T-helper 17 cell (primary cell): ENCODE data around the gene C4orf50. TPM values are rescaled to one million over a fixed set of nuclear protein-coding genes. Genes with fewer than 3 reads are reported as not detected.
"Not testable (repeated sequence)": the region's sequence is repeated elsewhere in the genome, so short reads cannot be mapped to it uniquely, and the experiment has no call there.

Experiments used
- ATAC-seq: fragments of 150-1000 bp; cut with Tn5 transposase; 2 replicates; pipeline ENCODE4 v1.10.0; 2021; ENCODE audit warnings: mild to moderate bottlenecking, moderate library complexity
- DNase-seq, 3 donors: peaks; one replicate each; pipeline versions ENCODE4 v3.0.0 to v3.0.0-alpha.2; 2020 to 2021
- H3K9me3 ChIP-seq: one replicate; pipeline ENCODE4 v1.7.0; 2013; ENCODE audit warnings: low read length, mild to moderate bottlenecking; ENCODE audit not compliant: control insufficient read depth, poor library complexity, severe bottlenecking
- H3K27ac Mint-ChIP-seq: one replicate; pipeline ENCODE4 v1.8.0; 2022; ENCODE audit warnings: mild to moderate bottlenecking, moderate library complexity, mixed read lengths
- H3K27me3 Mint-ChIP-seq: one replicate; pipeline ENCODE4 v1.8.0; 2022; ENCODE audit warnings: mixed read lengths
- H3K36me3 Mint-ChIP-seq: one replicate; pipeline ENCODE4 v1.8.0; 2022; ENCODE audit warnings: low read depth, mixed read lengths
- H3K4me1 Mint-ChIP-seq: one replicate; pipeline ENCODE4 v1.8.0; 2022; ENCODE audit warnings: mild to moderate bottlenecking, mixed read lengths
- H3K4me3 Mint-ChIP-seq: one replicate; pipeline ENCODE4 v1.8.0; 2022; ENCODE audit warnings: mild to moderate bottlenecking, moderate library complexity, mixed read lengths
- total RNA-seq, 4 donors: library from RNA in 2 of 4; stranded (reverse) in 2 of 4; gene quantifications; one replicate each; pipeline ENCODE4 v1.2.3 and lab custom pipeline; 2022 to 2026

Gene C4orf50
- total RNA-seq, 2 donors from 2014 or later: 0.87 to 2.3 TPM

- Mint-ChIP-seq H3K36me3 (peaks cover 4% of the 10 kb centered on the region), H3K4me1 (no peaks in the 10 kb centered on the region), H3K27me3 (peaks cover 18% of the 10 kb centered on the region), H3K4me3 (no peak overlapping the region), H3K27ac (no peak overlapping the region)
- no peak for DNase-seq
- no peak for ATAC-seq
- no peaks in the 10 kb centered on the region for H3K9me3 ChIP-seq
These were observed 13.1 kb downstream of the C4orf50 start for GRCh38 chr4:6005175-6005574.

- H3K4me3 Mint-ChIP-seq, ATAC-seq, H3K27me3 Mint-ChIP-seq, H3K27ac Mint-ChIP-seq, H3K9me3 ChIP-seq, H3K36me3 Mint-ChIP-seq, DNase-seq, H3K4me1 Mint-ChIP-seq: not testable (repeated sequence)
These were observed 14.7 kb downstream of the C4orf50 start for GRCh38 chr4:6003485-6003884.

GRCh38 chr4:6002926-6003325, 15.3 kb downstream of the C4orf50 start:
- Mint-ChIP-seq H3K27me3 (peaks cover 11% of the 10 kb centered on the region), H3K4me1 (peaks cover 4% of the 10 kb centered on the region), H3K4me3 (no peak overlapping the region), H3K36me3 (peaks cover 2% of the 10 kb centered on the region), H3K27ac (no peak overlapping the region)
- DNase-seq: no peak
- no peaks in the 10 kb centered on the region for H3K9me3 ChIP-seq
- no peak for ATAC-seq

GRCh38 chr4:6002492-6002833, 15.8 kb downstream of the C4orf50 start:
- Mint-ChIP-seq H3K4me3 (no peak overlapping the region), H3K27ac (no peak overlapping the region), H3K36me3 (peaks cover 2% of the 10 kb centered on the region), H3K4me1 (peaks cover 4% of the 10 kb centered on the region), H3K27me3 (peaks cover 12% of the 10 kb centered on the region)
- DNase-seq: no peak
- H3K9me3 ChIP-seq: no peaks in the 10 kb centered on the region
- no peak for ATAC-seq

GRCh38 chr4:6001680-6002491, 16.3 kb downstream of the C4orf50 start:
- peaks cover 6% of the 10 kb centered on the region for H3K4me1 Mint-ChIP-seq
- H3K36me3 Mint-ChIP-seq: peaks cover under 1% of the 10 kb centered on the region
- ATAC-seq (no peak), DNase-seq (no peak)
- H3K4me3 Mint-ChIP-seq: no peak overlapping the region
- H3K9me3 ChIP-seq: no peaks in the 10 kb centered on the region
- peaks cover 14% of the 10 kb centered on the region for H3K27me3 Mint-ChIP-seq
- H3K27ac Mint-ChIP-seq: no peak overlapping the region

- no peak for ATAC-seq
- Mint-ChIP-seq H3K4me3 (no peak overlapping the region), H3K4me1 (peaks cover 11% of the 10 kb centered on the region), H3K27ac (no peak overlapping the region), H3K36me3 (peaks cover 2% of the 10 kb centered on the region), H3K27me3 (peaks cover 24% of the 10 kb centered on the region)
- DNase-seq: no peak
- no peaks in the 10 kb centered on the region for H3K9me3 ChIP-seq
These were observed 18.3 kb downstream of the C4orf50 start for GRCh38 chr4:5999830-6000365.

GRCh38 chr4:5999356-5999755, 18.9 kb downstream of the C4orf50 start:
- no peak overlapping the region for H3K4me3 Mint-ChIP-seq
- H3K27ac Mint-ChIP-seq: no peak overlapping the region
- peaks cover 2% of the 10 kb centered on the region for H3K36me3 Mint-ChIP-seq
- ATAC-seq: no peak
- H3K27me3 Mint-ChIP-seq: peaks cover 24% of the 10 kb centered on the region
- no peak for DNase-seq
- H3K4me1 Mint-ChIP-seq: peaks cover 11% of the 10 kb centered on the region
- no peaks in the 10 kb centered on the region for H3K9me3 ChIP-seq

- ATAC-seq (peak; percentile 66), DNase-seq (peak in 1 of 3 donors; percentile 25)
- H3K9me3 ChIP-seq: no peaks in the 10 kb centered on the region
- Mint-ChIP-seq H3K4me3 (no peak overlapping the region), H3K4me1 (peaks cover 11% of the 10 kb centered on the region), H3K27me3 (peaks cover 24% of the 10 kb centered on the region), H3K36me3 (peaks cover 2% of the 10 kb centered on the region), H3K27ac (no peak overlapping the region)
These were observed 19.8 kb downstream of the C4orf50 start for GRCh38 chr4:5998333-5998936.

GRCh38 chr4:5996641-5997040, 21.6 kb downstream of the C4orf50 start:
- Mint-ChIP-seq H3K36me3 (peaks cover 2% of the 10 kb centered on the region), H3K27me3 (peaks cover 27% of the 10 kb centered on the region), H3K4me3 (no peak overlapping the region), H3K27ac (no peak overlapping the region), H3K4me1 (peaks cover 14% of the 10 kb centered on the region)
- DNase-seq (no peak), ATAC-seq (no peak)
- no peaks in the 10 kb centered on the region for H3K9me3 ChIP-seq

- H3K27me3 Mint-ChIP-seq: peaks cover 32% of the 10 kb centered on the region
These were observed 22.2 kb downstream of the C4orf50 start for GRCh38 chr4:5995901-5996623.

GRCh38 chr4:5993876-5994811, 24.1 kb downstream of the C4orf50 start:
- ATAC-seq: no peak
- H3K27me3 Mint-ChIP-seq: peaks cover 36% of the 10 kb centered on the region

More at GRCh38 chr4:5995901-5996623, 22.2 kb downstream of the C4orf50 start:
- Mint-ChIP-seq H3K27ac (peak overlapping the region; percentile 43), H3K4me3 (no peak overlapping the region), H3K4me1 (peaks cover 14% of the 10 kb centered on the region), H3K36me3 (peaks cover 2% of the 10 kb centered on the region)
- H3K9me3 ChIP-seq: no peaks in the 10 kb centered on the region
- ATAC-seq (no peak), DNase-seq (no peak)

GRCh38 chr4:5993346-5993745, 24.9 kb downstream of the C4orf50 start:
- H3K27me3 Mint-ChIP-seq: peaks cover 35% of the 10 kb centered on the region
- H3K4me1 Mint-ChIP-seq: peaks cover 12% of the 10 kb centered on the region
- H3K27ac Mint-ChIP-seq, H3K9me3 ChIP-seq, ATAC-seq, H3K4me3 Mint-ChIP-seq, DNase-seq, H3K36me3 Mint-ChIP-seq: not testable (repeated sequence)

More at GRCh38 chr4:5993876-5994811, 24.1 kb downstream of the C4orf50 start:
- no peaks in the 10 kb centered on the region for H3K9me3 ChIP-seq
- Mint-ChIP-seq H3K27ac (no peak overlapping the region), H3K4me1 (peaks cover 14% of the 10 kb centered on the region), H3K4me3 (no peak overlapping the region), H3K36me3 (peaks cover 4% of the 10 kb centered on the region)
- no peak for DNase-seq
